Gastroesophageal sphincter (tissue), 3 donors: ENCODE measurements around the gene TTC39B.

Source experiments
- EP300 ChIP-seq: sonication (generic); formaldehyde crosslinking; IDR thresholded peaks from one replicate; pipeline ENCODE4 v1.6.1; 2017; ENCODE audit warnings: antibody characterized with exemption, mild to moderate bottlenecking
- POLR2A ChIP-seq, 2 donors: fragments of 450-650 bp; IDR thresholded peaks; one replicate each; pipeline ENCODE4 v1.6.1; 2017; ENCODE audit warnings: antibody characterized with exemption in 2 of 2, mild to moderate bottlenecking in 2 of 2, moderate library complexity in 1 of 2
- POLR2AphosphoS5 ChIP-seq: sonication (generic); formaldehyde crosslinking; IDR thresholded peaks from one replicate; pipeline ENCODE4 v1.6.1; 2017; ENCODE audit warnings: antibody characterized with exemption
- TF ChIP-seq, protein P1 (sequence below), 4 experiments: fragments of 200-600 bp in 2 of 4; fragments of 450-650 bp in 2 of 4; sonication (generic) in 1 of 4; IDR thresholded peaks; one replicate each; pipeline ENCODE4 v1.5.1; 2017 to 2019; ENCODE audit warnings: antibody characterized with exemption in 4 of 4, mild to moderate bottlenecking in 2 of 4, moderate library complexity in 2 of 4

DNA sequence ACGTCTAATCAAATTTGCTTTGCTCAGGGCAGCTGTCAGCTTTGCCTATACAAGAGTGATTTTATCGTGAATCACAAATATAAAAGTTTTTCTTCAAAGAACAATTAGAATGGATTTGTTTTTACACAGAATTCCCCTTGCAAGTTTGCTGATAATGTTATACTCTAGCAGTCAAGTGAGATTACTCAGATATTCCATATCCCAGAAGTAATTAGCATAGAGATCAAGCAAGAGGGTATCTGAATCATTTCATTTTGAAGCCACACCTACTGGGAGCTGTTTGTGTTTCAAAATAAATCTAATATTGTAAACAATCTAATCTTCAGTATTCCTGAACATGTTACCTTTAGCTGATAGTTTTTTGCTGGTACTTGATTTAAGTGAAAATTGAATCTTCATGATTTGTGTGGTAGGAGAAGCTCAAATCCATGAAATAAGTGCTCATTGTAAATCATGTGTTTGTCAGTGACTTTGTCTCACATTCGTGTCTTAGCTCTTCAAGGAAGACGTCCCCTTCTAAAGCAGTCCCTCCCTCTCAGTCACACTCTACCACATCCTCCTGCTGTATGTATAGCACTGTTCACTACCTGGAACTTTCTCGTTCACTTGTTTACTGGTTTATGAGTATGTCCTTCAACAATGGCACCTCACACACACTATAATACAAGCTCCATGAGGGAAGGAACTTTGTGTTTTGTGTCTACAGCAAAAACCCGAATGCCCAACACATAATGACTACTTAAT, 3.3 kb upstream of the TTC39B start:
- TF ChIP-seq POLR2A (IDR thresholded peaks at IDR 0.05): no peak
- TF ChIP-seq, protein P1, sequence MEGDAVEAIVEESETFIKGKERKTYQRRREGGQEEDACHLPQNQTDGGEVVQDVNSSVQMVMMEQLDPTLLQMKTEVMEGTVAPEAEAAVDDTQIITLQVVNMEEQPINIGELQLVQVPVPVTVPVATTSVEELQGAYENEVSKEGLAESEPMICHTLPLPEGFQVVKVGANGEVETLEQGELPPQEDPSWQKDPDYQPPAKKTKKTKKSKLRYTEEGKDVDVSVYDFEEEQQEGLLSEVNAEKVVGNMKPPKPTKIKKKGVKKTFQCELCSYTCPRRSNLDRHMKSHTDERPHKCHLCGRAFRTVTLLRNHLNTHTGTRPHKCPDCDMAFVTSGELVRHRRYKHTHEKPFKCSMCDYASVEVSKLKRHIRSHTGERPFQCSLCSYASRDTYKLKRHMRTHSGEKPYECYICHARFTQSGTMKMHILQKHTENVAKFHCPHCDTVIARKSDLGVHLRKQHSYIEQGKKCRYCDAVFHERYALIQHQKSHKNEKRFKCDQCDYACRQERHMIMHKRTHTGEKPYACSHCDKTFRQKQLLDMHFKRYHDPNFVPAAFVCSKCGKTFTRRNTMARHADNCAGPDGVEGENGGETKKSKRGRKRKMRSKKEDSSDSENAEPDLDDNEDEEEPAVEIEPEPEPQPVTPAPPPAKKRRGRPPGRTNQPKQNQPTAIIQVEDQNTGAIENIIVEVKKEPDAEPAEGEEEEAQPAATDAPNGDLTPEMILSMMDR (IDR thresholded peaks at IDR 0.05): no peak
- no peak for TF ChIP-seq POLR2AphosphoS5
- no peak for TF ChIP-seq EP300
